Neural cell (in vitro differentiated cells): Measurements from ENCODE around the gene MTRR. TPM values are rescaled to one million over a fixed set of nuclear protein-coding genes. Genes with fewer than 3 reads are reported as not detected.

ENCODE experiments used
- H2AFZ ChIP-seq: fragments of 200-600, 300-800 bp; sonication (generic), shearing (Covaris generic); 2 replicates; pipeline ENCODE4 v1.6.0; 2014; ENCODE audit warnings: low read depth, mild to moderate bottlenecking, antibody characterized with exemption, low read length, moderate library complexity
- H3F3A ChIP-seq: fragments of 200-600 bp; shearing (Covaris generic); 2 replicates; pipeline ENCODE4 v1.6.1; 2016; ENCODE audit warnings: mild to moderate bottlenecking, moderate library complexity, mixed read lengths, antibody characterized with exemption, low read length; ENCODE audit not compliant: insufficient read depth, poor library complexity, severe bottlenecking
- H3K27ac ChIP-seq: fragments of 200-600, 300-800 bp; sonication (generic), shearing (Covaris generic); 2 replicates; pipeline ENCODE4 v1.5.1; 2014; ENCODE audit warnings: mild to moderate bottlenecking, low read length, moderate library complexity
- H3K27me3 ChIP-seq: fragments of 300-800, 200-600 bp; sonication (generic), shearing (Covaris generic); 2 replicates; pipeline ENCODE4 v1.6.0; 2014; ENCODE audit warnings: mild to moderate bottlenecking, low read depth, low read length, moderate library complexity; ENCODE audit not compliant: insufficient read depth
- H3K36me3 ChIP-seq: fragments of 300-800, 200-600 bp; sonication (generic), shearing (Covaris generic); 2 replicates; pipeline ENCODE4 v1.5.1; 2014; ENCODE audit warnings: mild to moderate bottlenecking, antibody characterized with exemption, low read length, moderate library complexity; ENCODE audit not compliant: insufficient read depth
- H3K4me2 ChIP-seq: fragments of 300-800, 200-600 bp; sonication (generic), shearing (Covaris generic); 2 replicates; pipeline ENCODE4 v1.6.0; 2014; ENCODE audit warnings: mild to moderate bottlenecking, low read length
- H3K4me3 ChIP-seq: fragments of 300-800, 200-600 bp; sonication (generic), shearing (Covaris generic); 2 replicates; pipeline ENCODE4 v1.5.1; 2014; ENCODE audit warnings: mild to moderate bottlenecking, low read length, moderate library complexity
- H3K79me2 ChIP-seq: fragments of 200-600 bp; shearing (Covaris generic); replicated peaks from 2 replicates; pipeline ENCODE4 v1.6.0; 2014; ENCODE audit warnings: mild to moderate bottlenecking, low read length, moderate library complexity; ENCODE audit not compliant: insufficient read depth
- H3K9ac ChIP-seq: fragments of 300-800, 200-600 bp; sonication (generic), shearing (Covaris generic); 2 replicates; pipeline ENCODE4 v1.6.1; 2016; ENCODE audit warnings: mild to moderate bottlenecking, low read length, mixed read lengths
- H3K9me2 ChIP-seq: fragments of 200-600 bp; shearing (Covaris generic); 2 replicates; pipeline ENCODE4 v1.6.1; 2016; ENCODE audit warnings: mild to moderate bottlenecking, low read length, mixed read lengths; ENCODE audit not compliant: insufficient read depth
- H3K9me3 ChIP-seq: fragments of 200-600, 300-800 bp; sonication (generic), shearing (Covaris generic); 2 replicates; pipeline ENCODE4 v1.6.1; 2016; ENCODE audit warnings: mild to moderate bottlenecking, mixed run types, low read length, moderate library complexity, mixed read lengths
- H4K20me1 ChIP-seq: fragments of 200-600 bp; shearing (Covaris generic); 2 replicates; pipeline ENCODE4 v1.6.1; 2016; ENCODE audit warnings: mild to moderate bottlenecking, mixed run types; ENCODE audit not compliant: insufficient read depth
- EP300 ChIP-seq: fragments of 450-650 bp; conservative IDR thresholded peaks from 2 replicates; pipeline ENCODE4 v1.6.1; 2014; ENCODE audit warnings: antibody characterized with exemption, mild to moderate bottlenecking, moderate library complexity; ENCODE audit not compliant: poor library complexity, severe bottlenecking
- EZH2 ChIP-seq: fragments of 200-600, 300-800 bp; shearing (Covaris generic), sonication (generic); IDR thresholded peaks from 2 replicates; pipeline ENCODE4 v1.6.1; 2014; ENCODE audit warnings: antibody characterized with exemption, low read length, borderline replicate concordance, mild to moderate bottlenecking; ENCODE audit not compliant: insufficient read depth, poor library complexity, severe bottlenecking
- MXI1 ChIP-seq: fragments of 450-650 bp; conservative IDR thresholded peaks from 2 replicates; pipeline ENCODE4 v1.6.1; 2014; ENCODE audit warnings: antibody characterized with exemption, mild to moderate bottlenecking; ENCODE audit not compliant: poor library complexity, severe bottlenecking
- POLR2AphosphoS5 ChIP-seq: IDR thresholded peaks from 2 replicates; pipeline ENCODE4 v1.6.1; 2012
- RAD21 ChIP-seq: fragments of 450-650 bp; conservative IDR thresholded peaks from 2 replicates; pipeline ENCODE4 v1.6.1; 2014; ENCODE audit warnings: antibody characterized with exemption, mild to moderate bottlenecking, moderate library complexity
- REST ChIP-seq: IDR thresholded peaks from 2 replicates; pipeline ENCODE4 v1.6.1; 2012; ENCODE audit warnings: borderline replicate concordance
- SMC3 ChIP-seq: fragments of 450-650 bp; conservative IDR thresholded peaks from 2 replicates; pipeline ENCODE4 v1.6.1; 2014; ENCODE audit warnings: antibody characterized with exemption, mild to moderate bottlenecking, moderate library complexity; ENCODE audit not compliant: poor library complexity
- TAF1 ChIP-seq: IDR thresholded peaks from 2 replicates; pipeline ENCODE4 v1.6.1; 2012; ENCODE audit warnings: low read depth
- polyA plus RNA-seq: library from polyadenylated mRNA; depleted of rRNA; stranded (reverse); fragments of >200 nt; gene quantifications from 2 replicates; pipeline ENCODE4 v1.2.3, GENCODE V29; 2014
- TF ChIP-seq, protein P1 (sequence below): fragments of 450-650 bp; IDR thresholded peaks from 2 replicates; pipeline ENCODE4 v1.5.1; 2014; ENCODE audit warnings: antibody characterized with exemption, mild to moderate bottlenecking, moderate library complexity; ENCODE audit not compliant: poor library complexity, severe bottlenecking

MTRR gene
- polyA plus RNA-seq, 1 donor from 2014 or later, result 34.1 TPM

GRCh38 chr5:7878381-7878873 is 9.5 kb downstream of the MTRR start:
- no peak overlapping the region for H3K9ac ChIP-seq
- no peak overlapping the region for H3K4me3 ChIP-seq
- no peaks in the 10 kb centered on the region for H4K20me1 ChIP-seq
- H3F3A ChIP-seq, result no peaks in the 10 kb centered on the region
- no peak overlapping the region for H2AFZ ChIP-seq
- no peak overlapping the region for H3K27ac ChIP-seq
- H3K9me2 ChIP-seq, result no peaks in the 10 kb centered on the region
- H3K4me2 ChIP-seq, result no peak overlapping the region
- H3K79me2 ChIP-seq, result peaks cover 3% of the 10 kb centered on the region
- TF ChIP-seq RAD21 (no peak), SMC3 (no peak), TAF1 (no peak), EZH2 (no peak)
- TF ChIP-seq, protein P1, sequence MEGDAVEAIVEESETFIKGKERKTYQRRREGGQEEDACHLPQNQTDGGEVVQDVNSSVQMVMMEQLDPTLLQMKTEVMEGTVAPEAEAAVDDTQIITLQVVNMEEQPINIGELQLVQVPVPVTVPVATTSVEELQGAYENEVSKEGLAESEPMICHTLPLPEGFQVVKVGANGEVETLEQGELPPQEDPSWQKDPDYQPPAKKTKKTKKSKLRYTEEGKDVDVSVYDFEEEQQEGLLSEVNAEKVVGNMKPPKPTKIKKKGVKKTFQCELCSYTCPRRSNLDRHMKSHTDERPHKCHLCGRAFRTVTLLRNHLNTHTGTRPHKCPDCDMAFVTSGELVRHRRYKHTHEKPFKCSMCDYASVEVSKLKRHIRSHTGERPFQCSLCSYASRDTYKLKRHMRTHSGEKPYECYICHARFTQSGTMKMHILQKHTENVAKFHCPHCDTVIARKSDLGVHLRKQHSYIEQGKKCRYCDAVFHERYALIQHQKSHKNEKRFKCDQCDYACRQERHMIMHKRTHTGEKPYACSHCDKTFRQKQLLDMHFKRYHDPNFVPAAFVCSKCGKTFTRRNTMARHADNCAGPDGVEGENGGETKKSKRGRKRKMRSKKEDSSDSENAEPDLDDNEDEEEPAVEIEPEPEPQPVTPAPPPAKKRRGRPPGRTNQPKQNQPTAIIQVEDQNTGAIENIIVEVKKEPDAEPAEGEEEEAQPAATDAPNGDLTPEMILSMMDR, result no peak
- peaks cover 12% of the 10 kb centered on the region for H3K36me3 ChIP-seq
- no peaks in the 10 kb centered on the region for H3K27me3 ChIP-seq
- H3K9me3 ChIP-seq, result no peaks in the 10 kb centered on the region

GRCh38 chr5:7881091-7881490 is 12.1 kb downstream of the MTRR start:
- peaks cover 8% of the 10 kb centered on the region for H3K36me3 ChIP-seq
- no peak overlapping the region for H3K9ac ChIP-seq

More at GRCh38 chr5:7881091-7881490, 12.1 kb downstream of the MTRR start:
- Histone ChIP-seq H3K27ac (no peak overlapping the region), H3K4me2 (no peak overlapping the region), H3K27me3 (no peaks in the 10 kb centered on the region), H4K20me1 (no peaks in the 10 kb centered on the region), H3K9me3 (no peaks in the 10 kb centered on the region), H3K79me2 (no peaks in the 10 kb centered on the region), H3K4me3 (no peak overlapping the region), H3K9me2 (no peaks in the 10 kb centered on the region), H3F3A (no peaks in the 10 kb centered on the region), H2AFZ (no peak overlapping the region)
- TF ChIP-seq, protein P1, result no peak
- TF ChIP-seq SMC3 (no peak), MXI1 (no peak), RAD21 (no peak), REST (no peak), TAF1 (no peak), EP300 (no peak), EZH2 (no peak), POLR2AphosphoS5 (no peak)
